Embryonic facial prominence (tissue), 1 donor: ENCODE measurements around the gene CNTN5.

ENCODE experiments used
- DNase-seq: peaks from one replicate; pipeline ENCODE4 v3.0.0-alpha.2; 2016; ENCODE audit errors: extremely low spot score

Gene CNTN5

GRCh38 chr11:99383648-99384245, 363.0 kb downstream of the CNTN5 start:
- no peak for DNase-seq

GRCh38 chr11:99391245-99391644, 370.5 kb downstream of the CNTN5 start:
- DNase-seq = no peak

- no peak for DNase-seq
These were observed 385.6 kb downstream of the CNTN5 start for GRCh38 chr11:99406345-99406744.

GRCh38 chr11:99410636-99411035, 389.9 kb downstream of the CNTN5 start:
- no peak for DNase-seq

GRCh38 chr11:99418927-99419720, 398.4 kb downstream of the CNTN5 start:
- DNase-seq = no peak

GRCh38 chr11:99419991-99420390, 399.2 kb downstream of the CNTN5 start:
- no peak for DNase-seq

GRCh38 chr11:99422581-99423427, 402.1 kb downstream of the CNTN5 start:
- no peak for DNase-seq

- DNase-seq = no peak
These were observed 402.8 kb downstream of the CNTN5 start for GRCh38 chr11:99423428-99423983.

GRCh38 chr11:99424313-99425084, 403.8 kb downstream of the CNTN5 start:
- DNase-seq = no peak

- DNase-seq = no peak
These were observed 404.8 kb downstream of the CNTN5 start for GRCh38 chr11:99425596-99425995.

- no peak for DNase-seq
These were observed 411.9 kb downstream of the CNTN5 start for GRCh38 chr11:99432677-99433076.

GRCh38 chr11:99443276-99443675, 422.5 kb downstream of the CNTN5 start:
- DNase-seq = no peak

- DNase-seq = no peak
These were observed 425.7 kb downstream of the CNTN5 start for GRCh38 chr11:99446400-99446799.

- DNase-seq = no peak
These were observed 428.6 kb downstream of the CNTN5 start for GRCh38 chr11:99449345-99449744.

GRCh38 chr11:99452075-99452474, 431.3 kb downstream of the CNTN5 start:
- DNase-seq = no peak

- DNase-seq = no peak
These were observed 441.2 kb downstream of the CNTN5 start for GRCh38 chr11:99461913-99462312.

GRCh38 chr11:99464985-99465384, 444.2 kb downstream of the CNTN5 start:
- DNase-seq = no peak

GRCh38 chr11:99489581-99489980, 468.8 kb downstream of the CNTN5 start:
- DNase-seq = no peak

- DNase-seq = no peak
These were observed 473.3 kb downstream of the CNTN5 start for GRCh38 chr11:99494065-99494464.

GRCh38 chr11:99501655-99502054, 480.9 kb downstream of the CNTN5 start:
- no peak for DNase-seq

GRCh38 chr11:99505316-99505715, 484.6 kb downstream of the CNTN5 start:
- no peak for DNase-seq
